Measurements from ENCODE around the gene APBB1IP. TPM values are rescaled to one million over a fixed set of nuclear protein-coding genes. Genes with fewer than 3 reads are reported as not detected.

APBB1IP gene
- total and polyA plus RNA-seq, 2 donors (not counting 1 experiment from before 2014, with no cell fraction given), result 60.1 to 97.0 TPM

DNA sequence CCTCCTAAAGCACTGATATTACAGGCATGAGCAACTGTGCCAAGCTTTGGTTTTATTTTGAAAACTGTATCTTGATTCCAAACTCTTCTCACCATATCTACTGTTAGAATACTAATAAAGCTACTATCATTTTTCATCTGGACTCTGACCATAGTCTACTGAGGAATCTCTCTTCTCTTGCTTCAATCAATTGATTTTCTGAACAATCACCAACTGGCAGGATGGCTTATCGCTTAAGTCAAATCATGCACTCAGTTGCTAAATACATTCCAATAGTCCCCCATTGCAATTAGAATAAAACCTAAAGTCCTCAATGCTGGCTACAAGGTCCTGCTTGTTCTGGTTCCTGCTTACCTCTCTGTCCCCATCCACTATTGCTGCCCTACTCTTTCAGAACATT, 2.3 kb upstream of the APBB1IP start:
- intact Hi-C loops (cut with micrococcal nuclease), result loop anchor here (5.0 kb wide), 1 partner anchor 806 kb away; the partner anchor contains the start of gene ACBD5
- ChIA-PET CTCF (interaction anchor here (1.1 kb wide), 1 partner anchor 50 kb away, joined by 3 read pairs; no protein-coding TSS in a partner anchor), POLR2A (interaction anchor here (1.3 kb wide), 1 partner anchor 10 kb away, joined by 3 read pairs; no protein-coding TSS in a partner anchor)
- no peaks in the 10 kb centered on the region for H4K20me1 ChIP-seq (ENCODE audit: control insufficient read depth, insufficient read depth, low read length, poor library complexity, severe bottlenecking)
- H3K4me1 ChIP-seq (ENCODE audit: control insufficient read depth in 2 of 2, insufficient read depth in 2 of 2, low read length in 2 of 2), result peaks cover 23 to 44% of the 10 kb centered on the region in 2 donors
- peaks cover 82% of the 10 kb centered on the region for H3K79me2 ChIP-seq (ENCODE audit: control insufficient read depth, insufficient read depth, low read length)
- DNase-seq (no peak), ATAC-seq (ENCODE audit: low read depth) (no peak)
- Mint-ChIP-seq H3K4me1 (peaks cover 34% of the 10 kb centered on the region), H3K27ac (peak overlapping the region; percentile 79), H3K4me3 (no peak overlapping the region), H3K27me3 (no peaks in the 10 kb centered on the region), H3K9me3 (ENCODE audit: insufficient read depth) (no peaks in the 10 kb centered on the region)
- H3K27me3 ChIP-seq (replicated peaks in 1 of 4; ENCODE audit: control extremely low read depth in 1 of 4, control insufficient read depth in 3 of 4, insufficient read depth in 4 of 4, low read length in 3 of 4), result no peaks in the 10 kb centered on the region
- H3K4me2 ChIP-seq (replicated peaks; ENCODE audit: low read depth, low read length, poor library complexity, severe bottlenecking), result no peak overlapping the region
- 93% methylated on average over 1 of the region's 1 CpG for WGBS (ENCODE audit: insufficient coverage)
- no peaks in the 10 kb centered on the region for H3K9me3 ChIP-seq (ENCODE audit: control extremely low read depth in 1 of 3, control insufficient read depth in 2 of 3, insufficient read depth in 1 of 3, low read length in 2 of 3)
- peak overlapping the region; percentile 82 to 83 for H3K27ac ChIP-seq (ENCODE audit: low read length in 2 of 2)
- H3K9ac ChIP-seq (ENCODE audit: low read length), result no peak overlapping the region
- H3K4me3 ChIP-seq (ENCODE audit: control extremely low read depth in 1 of 5, extremely low read depth in 1 of 5, insufficient read depth in 1 of 5, low read depth in 2 of 5, low read length in 4 of 5), result no peak overlapping the region
- H2AFZ ChIP-seq (ENCODE audit: insufficient read depth, low read depth, low read length, poor library complexity, severe bottlenecking), result no peak overlapping the region
- H3K36me3 ChIP-seq (replicated peaks in 1 of 2; ENCODE audit: control extremely low read depth in 1 of 2, control insufficient read depth in 1 of 2, extremely low read depth in 1 of 2, insufficient read depth in 2 of 2, low read length in 1 of 2), result no peaks in the 10 kb centered on the region
- TF ChIP-seq, protein P1, sequence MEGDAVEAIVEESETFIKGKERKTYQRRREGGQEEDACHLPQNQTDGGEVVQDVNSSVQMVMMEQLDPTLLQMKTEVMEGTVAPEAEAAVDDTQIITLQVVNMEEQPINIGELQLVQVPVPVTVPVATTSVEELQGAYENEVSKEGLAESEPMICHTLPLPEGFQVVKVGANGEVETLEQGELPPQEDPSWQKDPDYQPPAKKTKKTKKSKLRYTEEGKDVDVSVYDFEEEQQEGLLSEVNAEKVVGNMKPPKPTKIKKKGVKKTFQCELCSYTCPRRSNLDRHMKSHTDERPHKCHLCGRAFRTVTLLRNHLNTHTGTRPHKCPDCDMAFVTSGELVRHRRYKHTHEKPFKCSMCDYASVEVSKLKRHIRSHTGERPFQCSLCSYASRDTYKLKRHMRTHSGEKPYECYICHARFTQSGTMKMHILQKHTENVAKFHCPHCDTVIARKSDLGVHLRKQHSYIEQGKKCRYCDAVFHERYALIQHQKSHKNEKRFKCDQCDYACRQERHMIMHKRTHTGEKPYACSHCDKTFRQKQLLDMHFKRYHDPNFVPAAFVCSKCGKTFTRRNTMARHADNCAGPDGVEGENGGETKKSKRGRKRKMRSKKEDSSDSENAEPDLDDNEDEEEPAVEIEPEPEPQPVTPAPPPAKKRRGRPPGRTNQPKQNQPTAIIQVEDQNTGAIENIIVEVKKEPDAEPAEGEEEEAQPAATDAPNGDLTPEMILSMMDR (IDR thresholded peaks at IDR 0.05), result no peak
- TF ChIP-seq EZH2 (IDR thresholded peaks at IDR 0.05; ENCODE audit: borderline replicate concordance, insufficient read depth, low read depth, low read length, poor library complexity, severe bottlenecking), result no peak

DNA sequence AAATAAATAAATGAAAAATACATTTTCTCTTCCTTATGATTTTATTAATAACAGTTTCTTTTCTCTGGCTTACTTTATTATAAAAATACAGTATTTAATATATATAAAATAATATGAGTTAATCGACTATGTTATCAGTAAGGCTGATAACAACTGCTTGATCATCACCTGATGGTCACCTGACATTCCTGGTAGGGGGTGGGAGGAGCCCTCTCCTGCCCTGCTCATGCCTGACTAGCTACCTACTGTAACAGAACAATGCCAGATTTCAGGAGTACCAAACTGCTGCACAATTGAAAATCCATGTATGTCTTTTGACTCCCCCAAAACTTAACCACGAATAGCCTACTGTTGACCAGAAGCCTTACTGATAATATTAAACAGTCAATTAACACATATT, 1.3 kb upstream of the APBB1IP start:
- TF ChIP-seq, protein P1 (IDR thresholded peaks at IDR 0.05), result no peak
- TF ChIP-seq EZH2 (IDR thresholded peaks at IDR 0.05; ENCODE audit: borderline replicate concordance, insufficient read depth, low read depth, low read length, poor library complexity, severe bottlenecking), result no peak
- Histone ChIP-seq H3K9me3 (ENCODE audit: control extremely low read depth in 1 of 3, control insufficient read depth in 2 of 3, insufficient read depth in 1 of 3, low read length in 2 of 3) (no peaks in the 10 kb centered on the region), H4K20me1 (ENCODE audit: control insufficient read depth, insufficient read depth, low read length, poor library complexity, severe bottlenecking) (no peaks in the 10 kb centered on the region), H2AFZ (ENCODE audit: insufficient read depth, low read depth, low read length, poor library complexity, severe bottlenecking) (no peak overlapping the region), H3K27me3 (replicated peaks in 1 of 4; ENCODE audit: control extremely low read depth in 1 of 4, control insufficient read depth in 3 of 4, insufficient read depth in 4 of 4, low read length in 3 of 4) (no peaks in the 10 kb centered on the region), H3K27ac (ENCODE audit: low read length in 2 of 2) (peak overlapping the region; percentile 82 to 83), H3K4me1 (ENCODE audit: control insufficient read depth in 2 of 2, insufficient read depth in 2 of 2, low read length in 2 of 2) (peaks cover 29 to 42% of the 10 kb centered on the region in 2 donors), H3K9ac (ENCODE audit: low read length) (no peak overlapping the region), H3K4me2 (replicated peaks; ENCODE audit: low read depth, low read length, poor library complexity, severe bottlenecking) (peak overlapping the region; percentile 89), H3K79me2 (ENCODE audit: control insufficient read depth, insufficient read depth, low read length) (peaks cover 85% of the 10 kb centered on the region), H3K36me3 (replicated peaks in 1 of 2; ENCODE audit: control extremely low read depth in 1 of 2, control insufficient read depth in 1 of 2, extremely low read depth in 1 of 2, insufficient read depth in 2 of 2, low read length in 1 of 2) (no peaks in the 10 kb centered on the region), H3K4me3 (ENCODE audit: control extremely low read depth in 1 of 5, extremely low read depth in 1 of 5, insufficient read depth in 1 of 5, low read depth in 2 of 5, low read length in 4 of 5) (peak overlapping the region in 1 of 5 experiments; percentile 86)
- ATAC-seq (ENCODE audit: low read depth) (no peak), DNase-seq (no peak)
- intact Hi-C loops (cut with micrococcal nuclease), result loop anchor here (5.0 kb wide), 1 partner anchor 805 kb away; the partner anchor contains the start of gene ACBD5
- Mint-ChIP-seq H3K4me1 (peaks cover 41% of the 10 kb centered on the region), H3K4me3 (peak overlapping the region; percentile 95), H3K27me3 (no peaks in the 10 kb centered on the region), H3K27ac (peak overlapping the region; percentile 81), H3K9me3 (ENCODE audit: insufficient read depth) (no peaks in the 10 kb centered on the region)
- ChIA-PET CTCF (interaction anchor here (1.0 to 2.1 kb wide), 3 partner anchors 21 to 102 kb away, joined by 3 to 8 read pairs (median 3); no protein-coding TSS in a partner anchor), POLR2A (interaction anchor here (1.1 kb wide), 1 partner anchor 10 kb away, joined by 7 read pairs; no protein-coding TSS in a partner anchor)
- WGBS (ENCODE audit: insufficient coverage), result no CpG with 5 or more reads among the region's 2 CpGs

Measured in B cell (primary cell).